ENCODE results near the gene ZNF550. TPM values are rescaled to one million over a fixed set of nuclear protein-coding genes. Genes with fewer than 3 reads are reported as not detected.

Gene ZNF550
- polyA plus RNA-seq, 1 donor from 2014 or later, result 21.9 TPM

DNA sequence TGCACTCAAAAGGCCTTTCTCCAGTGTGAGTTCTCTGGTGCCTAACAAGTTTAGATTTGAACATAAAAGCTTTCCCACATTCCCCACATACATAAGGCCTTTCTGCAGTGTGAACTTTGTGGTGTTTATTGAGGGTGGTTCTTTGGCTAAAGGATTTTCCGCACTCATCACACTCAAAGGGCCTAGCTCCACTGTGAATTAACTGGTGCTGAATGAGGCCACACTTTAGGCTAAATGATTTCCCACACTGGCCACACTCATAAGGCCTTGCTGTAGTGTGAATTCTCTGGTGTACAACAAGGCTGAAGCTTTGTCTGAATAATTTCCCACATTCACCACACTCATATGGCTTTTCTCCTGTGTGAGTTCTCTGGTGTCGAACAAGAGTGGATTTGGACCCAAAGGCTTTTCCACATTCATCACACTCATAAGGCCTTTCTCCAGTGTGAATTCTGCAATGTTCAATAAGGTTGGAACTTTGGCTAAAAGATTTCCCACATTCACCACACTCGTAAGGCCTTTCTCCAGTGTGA, 12.8 kb upstream of the ZNF550 start:
- H3K9me2 ChIP-seq (ENCODE audit: insufficient read depth, low read length), result no peaks in the 10 kb centered on the region
- H3K9me3 ChIP-seq (ENCODE audit: low read length), result peaks cover 41% of the 10 kb centered on the region
- H3K36me3 ChIP-seq (ENCODE audit: insufficient read depth, low read length), result peaks cover 50% of the 10 kb centered on the region
- TF ChIP-seq EZH2 (IDR thresholded peaks at IDR 0.05; ENCODE audit: borderline replicate concordance, insufficient read depth, low read length, poor library complexity, severe bottlenecking) (no peak), TAF1 (IDR thresholded peaks at IDR 0.05; ENCODE audit: low read depth) (no peak), EP300 (conservative IDR thresholded peaks at IDR 0.05; ENCODE audit: poor library complexity, severe bottlenecking) (no peak), SMC3 (conservative IDR thresholded peaks at IDR 0.05; ENCODE audit: poor library complexity) (no peak), RAD21 (conservative IDR thresholded peaks at IDR 0.05) (no peak), POLR2AphosphoS5 (IDR thresholded peaks at IDR 0.05) (no peak), MXI1 (conservative IDR thresholded peaks at IDR 0.05; ENCODE audit: poor library complexity, severe bottlenecking) (no peak)
- TF ChIP-seq, protein P1, sequence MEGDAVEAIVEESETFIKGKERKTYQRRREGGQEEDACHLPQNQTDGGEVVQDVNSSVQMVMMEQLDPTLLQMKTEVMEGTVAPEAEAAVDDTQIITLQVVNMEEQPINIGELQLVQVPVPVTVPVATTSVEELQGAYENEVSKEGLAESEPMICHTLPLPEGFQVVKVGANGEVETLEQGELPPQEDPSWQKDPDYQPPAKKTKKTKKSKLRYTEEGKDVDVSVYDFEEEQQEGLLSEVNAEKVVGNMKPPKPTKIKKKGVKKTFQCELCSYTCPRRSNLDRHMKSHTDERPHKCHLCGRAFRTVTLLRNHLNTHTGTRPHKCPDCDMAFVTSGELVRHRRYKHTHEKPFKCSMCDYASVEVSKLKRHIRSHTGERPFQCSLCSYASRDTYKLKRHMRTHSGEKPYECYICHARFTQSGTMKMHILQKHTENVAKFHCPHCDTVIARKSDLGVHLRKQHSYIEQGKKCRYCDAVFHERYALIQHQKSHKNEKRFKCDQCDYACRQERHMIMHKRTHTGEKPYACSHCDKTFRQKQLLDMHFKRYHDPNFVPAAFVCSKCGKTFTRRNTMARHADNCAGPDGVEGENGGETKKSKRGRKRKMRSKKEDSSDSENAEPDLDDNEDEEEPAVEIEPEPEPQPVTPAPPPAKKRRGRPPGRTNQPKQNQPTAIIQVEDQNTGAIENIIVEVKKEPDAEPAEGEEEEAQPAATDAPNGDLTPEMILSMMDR (IDR thresholded peaks at IDR 0.05; ENCODE audit: poor library complexity, severe bottlenecking), result no peak
- TF ChIP-seq, protein P2, sequence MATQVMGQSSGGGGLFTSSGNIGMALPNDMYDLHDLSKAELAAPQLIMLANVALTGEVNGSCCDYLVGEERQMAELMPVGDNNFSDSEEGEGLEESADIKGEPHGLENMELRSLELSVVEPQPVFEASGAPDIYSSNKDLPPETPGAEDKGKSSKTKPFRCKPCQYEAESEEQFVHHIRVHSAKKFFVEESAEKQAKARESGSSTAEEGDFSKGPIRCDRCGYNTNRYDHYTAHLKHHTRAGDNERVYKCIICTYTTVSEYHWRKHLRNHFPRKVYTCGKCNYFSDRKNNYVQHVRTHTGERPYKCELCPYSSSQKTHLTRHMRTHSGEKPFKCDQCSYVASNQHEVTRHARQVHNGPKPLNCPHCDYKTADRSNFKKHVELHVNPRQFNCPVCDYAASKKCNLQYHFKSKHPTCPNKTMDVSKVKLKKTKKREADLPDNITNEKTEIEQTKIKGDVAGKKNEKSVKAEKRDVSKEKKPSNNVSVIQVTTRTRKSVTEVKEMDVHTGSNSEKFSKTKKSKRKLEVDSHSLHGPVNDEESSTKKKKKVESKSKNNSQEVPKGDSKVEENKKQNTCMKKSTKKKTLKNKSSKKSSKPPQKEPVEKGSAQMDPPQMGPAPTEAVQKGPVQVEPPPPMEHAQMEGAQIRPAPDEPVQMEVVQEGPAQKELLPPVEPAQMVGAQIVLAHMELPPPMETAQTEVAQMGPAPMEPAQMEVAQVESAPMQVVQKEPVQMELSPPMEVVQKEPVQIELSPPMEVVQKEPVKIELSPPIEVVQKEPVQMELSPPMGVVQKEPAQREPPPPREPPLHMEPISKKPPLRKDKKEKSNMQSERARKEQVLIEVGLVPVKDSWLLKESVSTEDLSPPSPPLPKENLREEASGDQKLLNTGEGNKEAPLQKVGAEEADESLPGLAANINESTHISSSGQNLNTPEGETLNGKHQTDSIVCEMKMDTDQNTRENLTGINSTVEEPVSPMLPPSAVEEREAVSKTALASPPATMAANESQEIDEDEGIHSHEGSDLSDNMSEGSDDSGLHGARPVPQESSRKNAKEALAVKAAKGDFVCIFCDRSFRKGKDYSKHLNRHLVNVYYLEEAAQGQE (IDR thresholded peaks at IDR 0.05; ENCODE audit: borderline replicate concordance), result no peak
- H3K4me2 ChIP-seq (ENCODE audit: low read length), result no peak overlapping the region
- H3K27ac ChIP-seq (ENCODE audit: low read length), result no peak overlapping the region
- H4K20me1 ChIP-seq (ENCODE audit: insufficient read depth), result no peaks in the 10 kb centered on the region
- H3K4me3 ChIP-seq (ENCODE audit: low read length), result no peak overlapping the region
- no peak overlapping the region for H3K9ac ChIP-seq (ENCODE audit: low read length)
- H3K27me3 ChIP-seq (ENCODE audit: insufficient read depth, low read depth, low read length), result no peaks in the 10 kb centered on the region
- no peak overlapping the region for H2AFZ ChIP-seq (ENCODE audit: low read depth, low read length)
- H3F3A ChIP-seq (ENCODE audit: insufficient read depth, low read length, poor library complexity, severe bottlenecking), result no peaks in the 10 kb centered on the region
- peaks cover 9% of the 10 kb centered on the region for H3K79me2 ChIP-seq (replicated peaks; ENCODE audit: insufficient read depth, low read length)

DNA sequence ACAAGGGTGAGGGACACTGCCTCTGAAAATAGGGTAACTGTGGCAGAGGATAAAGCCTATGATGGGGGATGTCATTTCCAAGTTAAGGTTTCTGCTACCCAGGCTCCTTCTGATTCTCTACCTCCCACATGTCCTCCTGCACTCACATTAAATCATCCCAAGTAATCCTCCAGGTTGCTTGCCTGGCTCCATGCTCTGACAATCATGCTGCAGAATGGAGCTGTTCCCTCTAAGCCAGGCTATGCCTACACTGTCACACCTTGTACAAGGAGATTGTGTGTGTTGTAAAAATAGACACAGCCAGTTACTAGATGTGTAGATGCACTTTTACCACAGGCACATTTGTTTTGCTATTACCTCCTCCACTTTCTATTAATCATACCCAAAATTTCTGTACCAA, 11.0 kb upstream of the ZNF550 start:
- no peak overlapping the region for H2AFZ ChIP-seq (ENCODE audit: low read depth, low read length)
- H3K27me3 ChIP-seq (ENCODE audit: insufficient read depth, low read depth, low read length), result no peaks in the 10 kb centered on the region
- H3K9me3 ChIP-seq (ENCODE audit: low read length), result peaks cover 46% of the 10 kb centered on the region
- no peak overlapping the region for H3K9ac ChIP-seq (ENCODE audit: low read length)
- H3K79me2 ChIP-seq (replicated peaks; ENCODE audit: insufficient read depth, low read length), result no peaks in the 10 kb centered on the region
- no peaks in the 10 kb centered on the region for H3F3A ChIP-seq (ENCODE audit: insufficient read depth, low read length, poor library complexity, severe bottlenecking)
- no peak overlapping the region for H3K4me2 ChIP-seq (ENCODE audit: low read length)
- no peaks in the 10 kb centered on the region for H3K9me2 ChIP-seq (ENCODE audit: insufficient read depth, low read length)
- H3K4me3 ChIP-seq (ENCODE audit: low read length), result no peak overlapping the region
- peaks cover 43% of the 10 kb centered on the region for H3K36me3 ChIP-seq (ENCODE audit: insufficient read depth, low read length)
- TF ChIP-seq EZH2 (IDR thresholded peaks at IDR 0.05; ENCODE audit: borderline replicate concordance, insufficient read depth, low read length, poor library complexity, severe bottlenecking) (no peak), RAD21 (conservative IDR thresholded peaks at IDR 0.05) (no peak), POLR2AphosphoS5 (IDR thresholded peaks at IDR 0.05) (no peak), MXI1 (conservative IDR thresholded peaks at IDR 0.05; ENCODE audit: poor library complexity, severe bottlenecking) (no peak), TAF1 (IDR thresholded peaks at IDR 0.05; ENCODE audit: low read depth) (no peak), SMC3 (conservative IDR thresholded peaks at IDR 0.05; ENCODE audit: poor library complexity) (no peak), EP300 (conservative IDR thresholded peaks at IDR 0.05; ENCODE audit: poor library complexity, severe bottlenecking) (no peak)
- TF ChIP-seq, protein P1 (IDR thresholded peaks at IDR 0.05; ENCODE audit: poor library complexity, severe bottlenecking), result no peak
- TF ChIP-seq, protein P2 (IDR thresholded peaks at IDR 0.05; ENCODE audit: borderline replicate concordance), result no peak
- H3K27ac ChIP-seq (ENCODE audit: low read length), result no peak overlapping the region
- no peaks in the 10 kb centered on the region for H4K20me1 ChIP-seq (ENCODE audit: insufficient read depth)

Measured in neural cell (in vitro differentiated cells).